K562 (cell line): ENCODE data around the gene GRXCR2. TPM values are rescaled to one million over a fixed set of nuclear protein-coding genes. Genes with fewer than 3 reads are reported as not detected.
A peak's percentile ranks its signal among the peaks of the same experiment; 100 is the strongest.

ENCODE experiments used
- ATAC-seq: fragments of 200-7000 bp; cut with Tn5 transposase; 3 replicates; pipeline ENCODE4 v1.9.1; 2020; ENCODE audit warnings: moderate library complexity
- BruUV-seq: library from RNA; stranded (reverse); fragments of 400-500 nt; replicated peaks from 2 replicates; lab custom pipeline; 2021; lab: Mats Ljungman, UMichigan
- CTCF ChIA-PET: fragments of 300-600 bp; formaldehyde crosslinking; extraction: SDS; loops from one replicate; lab custom pipeline; 2021; ENCODE audit warnings: low intra/inter-chr PET ratio; lab: Yijun Ruan, JAX
- POLR2A ChIA-PET: fragments of 300-600, 350-650 bp; sonication (Branson Sonifier 250); formaldehyde crosslinking; extraction: SDS; loops from one replicate; lab custom pipeline; 2021; ENCODE audit warnings: antibody characterized with exemption, inconsistent platforms; lab: Yijun Ruan, JAX
- DNase-seq, 4 experiments: peaks; one replicate each; pipeline versions ENCODE4 v3.0.0 to v3.0.0-alpha.2; 2011 to 2018; ENCODE audit warnings: low spot score in 3 of 4, mixed read lengths in 3 of 4; ENCODE audit errors: extremely low read depth in 1 of 4
- FAIRE-seq: peaks from 2 replicates; lab custom pipeline; 2011; peaks lifted over from hg19 to GRCh38; lab: Jason Lieb, UNC
- H2AFZ ChIP-seq: 2 replicates; pipeline ENCODE4 v1.6.0; 2011; ENCODE audit warnings: low read depth, low read length, control low read depth, inconsistent platforms
- H3K27ac ChIP-seq: fragments of 200-600 bp; 3 replicates; pipeline ENCODE4 v1.8.0; 2011; ENCODE audit warnings: low read depth, mild to moderate bottlenecking, control low read depth, inconsistent platforms, low read length, moderate library complexity, mixed read lengths; ENCODE audit errors: extremely low read depth
- H3K27me3 ChIP-seq, 2 experiments: fragments of 300-600 bp in 1 of 2; 2 replicates in 1 of 2; 3 replicates in 1 of 2; pipeline versions ENCODE4 v1.6.0 to v1.8.0; 2011; ENCODE audit warnings: inconsistent platforms in 2 of 2, low read length in 2 of 2, mild to moderate bottlenecking in 1 of 2, mixed read lengths in 1 of 2, moderate library complexity in 1 of 2; ENCODE audit not compliant: control insufficient read depth in 2 of 2, insufficient read depth in 2 of 2
- H3K36me3 ChIP-seq: fragments of 300-600 bp; 3 replicates; pipeline ENCODE4 v1.8.0; 2011; ENCODE audit warnings: mild to moderate bottlenecking, low read length, inconsistent platforms; ENCODE audit not compliant: control insufficient read depth, insufficient read depth
- H3K4me1 ChIP-seq, 2 experiments: fragments of 200-600 bp in 1 of 2; replicated peaks in 1 of 2; 2 replicates in 1 of 2; 3 replicates in 1 of 2; pipeline versions ENCODE4 v1.5.1 to v1.8.0; 2011; ENCODE audit warnings: inconsistent platforms in 2 of 2, low read length in 2 of 2, mild to moderate bottlenecking in 1 of 2, mixed read lengths in 1 of 2, moderate library complexity in 1 of 2; ENCODE audit not compliant: control insufficient read depth in 2 of 2, insufficient read depth in 2 of 2
- H3K4me2 ChIP-seq: 2 replicates; pipeline ENCODE4 v1.6.1; 2011; ENCODE audit warnings: low read length, control low read depth, inconsistent platforms, mixed read lengths; ENCODE audit not compliant: insufficient read depth
- H3K4me3 ChIP-seq: fragments of 200-600 bp; sonication (generic), shearing (Covaris generic); 2 replicates; pipeline ENCODE4 v1.5.1; 2016; ENCODE audit warnings: control low read depth, inconsistent platforms
- H3K79me2 ChIP-seq: fragments of 200-600 bp; 3 replicates; pipeline ENCODE4 v1.8.0; 2011; ENCODE audit warnings: low read length, inconsistent platforms; ENCODE audit not compliant: control insufficient read depth, insufficient read depth
- H3K9ac ChIP-seq, 2 experiments: 2 replicates each; pipeline versions ENCODE4 v1.6.0 to v1.6.1; 2011; ENCODE audit warnings: low read depth in 2 of 2, low read length in 2 of 2, control low read depth in 1 of 2, inconsistent platforms in 1 of 2, mild to moderate bottlenecking in 1 of 2, mixed read lengths in 1 of 2; ENCODE audit not compliant: insufficient read depth in 1 of 2
- H3K9me1 ChIP-seq: one replicate; pipeline ENCODE4 v1.6.0; 2011; ENCODE audit warnings: inconsistent platforms, mild to moderate bottlenecking, low read length, moderate library complexity; ENCODE audit not compliant: control insufficient read depth, insufficient read depth
- H3K9me3 ChIP-seq: replicated peaks from 2 replicates; pipeline ENCODE4 v1.5.1; 2011; ENCODE audit warnings: low read depth, low read length, inconsistent platforms; ENCODE audit not compliant: control insufficient read depth, insufficient read depth
- H4K20me1 ChIP-seq: replicated peaks from 2 replicates; pipeline ENCODE4 v1.6.1; 2011; ENCODE audit warnings: low read length, inconsistent platforms, mixed read lengths; ENCODE audit not compliant: control insufficient read depth, insufficient read depth
- CSDE1 ChIP-seq, 2 experiments: fragments of 450-650 bp; IDR thresholded peaks; 2 replicates each; pipeline ENCODE4 v1.6.1; 2016; ENCODE audit warnings: mild to moderate bottlenecking in 1 of 2
- FOXA3 ChIP-seq, 2 experiments: fragments of 450-650 bp in 1 of 2; sonication (generic) in 1 of 2; formaldehyde crosslinking; IDR thresholded peaks in 1 of 2; conservative IDR thresholded peaks in 1 of 2; 2 replicates each; pipeline versions ENCODE4 v1.4.0 to v1.8.0; 2020 to 2022; ENCODE audit warnings: mild to moderate bottlenecking in 2 of 2, missing genetic modification reagents in 1 of 2
- GTF2B ChIP-seq: IDR thresholded peaks from 2 replicates; pipeline ENCODE4 v1.6.1; 2011; ENCODE audit not compliant: insufficient read length; ENCODE audit errors: extremely low read depth
- KLF6 ChIP-seq: fragments of 250-450 bp; sonication (Bioruptor Pico); IDR thresholded peaks from 2 replicates; pipeline ENCODE4 v1.4.0; 2020; ENCODE audit warnings: mild to moderate bottlenecking, moderate library complexity, borderline replicate concordance
- REST ChIP-seq, 2 experiments: fragments of 450-650 bp; formaldehyde crosslinking in 1 of 2; IDR thresholded peaks; 2 replicates each; pipeline versions ENCODE4 v1.4.0 to v1.6.1; 2014 to 2020; ENCODE audit warnings: mild to moderate bottlenecking in 2 of 2, borderline replicate concordance in 1 of 2, low read depth in 1 of 2
- SMAD4 ChIP-seq: fragments of 250-450 bp; sonication (Bioruptor Pico); conservative IDR thresholded peaks from 2 replicates; pipeline ENCODE4 v1.8.0; 2021; ENCODE audit warnings: inconsistent platforms, mild to moderate bottlenecking, moderate library complexity
- SOX6 ChIP-seq: fragments of 450-650 bp; IDR thresholded peaks from 2 replicates; pipeline ENCODE4 v1.6.1; 2014; ENCODE audit warnings: mild to moderate bottlenecking
- TFAP4 ChIP-seq: sonication (generic); formaldehyde crosslinking; IDR thresholded peaks from 2 replicates; pipeline ENCODE4 v1.8.0; 2022; ENCODE audit warnings: missing genetic modification reagents, mild to moderate bottlenecking, moderate library complexity, borderline replicate concordance
- WGBS: fragments of 100-300 bp; shearing (Covaris generic); methylation state at CpG from one replicate; pipeline ENCODE4 v1.1.6; 2016; ENCODE audit warnings: low coverage, mixed read lengths; ENCODE audit not compliant: insufficient coverage; ENCODE audit errors: missing lambda C conversion rate; 5-methylcytosine and 5-hydroxymethylcytosine counted together
- in situ Hi-C: fragments of 300-500 bp; cut with MboI; formaldehyde crosslinking; loops from 4 replicates; pipeline ENCODE4 v1.15.0; 2018; ENCODE audit warnings: inconsistent platforms, mixed read lengths
- intact Hi-C: fragments of 100-400 bp; cut with micrococcal nuclease; formaldehyde crosslinking; loops from 2 replicates; pipeline ENCODE4 v1.14.2; 2022
- polyA plus RNA-seq, 8 experiments: library from polyadenylated mRNA; depleted of rRNA in 4 of 8; stranded (reverse) in 5 of 8; unstranded in 3 of 8; fragments of >200 nt; fragmentation: Nextera tagmentation in 2 of 8; fragmentation: Illumina TruSeq in 1 of 8; extraction: Ambion mirVana in 2 of 8; extraction: Trizol in 1 of 8; gene quantifications; 2 replicates each; pipeline versions ENCODE4 v1.2.1 to v1.2.3, GENCODE V29; 2011 to 2014; ENCODE audit warnings: inconsistent platforms in 1 of 8, missing spikeins in 1 of 8
- total RNA-seq, 7 experiments: library from RNA; depleted of rRNA in 6 of 7; stranded (reverse); fragments of >200 nt in 6 of 7; fragmentation: Illumina TruSeq in 2 of 7; extraction: Trizol in 2 of 7; gene quantifications; 2 replicates each; pipeline versions ENCODE4 v1.2.1 to v1.2.3, GENCODE V29; 2011 to 2021; ENCODE audit warnings: low replicate concordance in 1 of 7

The GRXCR2 gene
- total and polyA plus RNA-seq, 9 of the 15 experiments (the other 6 are each of a cell fraction or from before 2014, with no cell fraction given) = not detected

GRCh38 chr5:145826895-145827674, 45.7 kb downstream of the GRXCR2 start (continued):
- TF ChIP-seq TFAP4 = no peak
- TF ChIP-seq SOX6 = 0 out of 2 replicates have a peak, but pooled peaks have one; percentile 17
- TF ChIP-seq GTF2B = no peak
- no peak for TF ChIP-seq CSDE1 (IDR thresholded peaks at IDR 0.05)
- TF ChIP-seq SMAD4 (CRISPR knock-in tag) = peak; percentile 60
- TF ChIP-seq, all 486 proteins: peak for 26

GRCh38 chr5:145825751-145826180, 47.0 kb downstream of the GRXCR2 start:
- POLR2A ChIA-PET = interaction anchor here (1.4 kb wide), 1 partner anchor 9 kb away, joined by 7 read pairs; the partner anchor contains the start of gene PRELID2
- Histone ChIP-seq H4K20me1 (no peaks in the 10 kb centered on the region), H3K27me3 (no peaks in the 10 kb centered on the region), H3K4me3 (no peak overlapping the region), H3K79me2 (peaks cover 46% of the 10 kb centered on the region), H3K9ac (no peak overlapping the region), H3K4me1 (peaks cover 3 to 21% of the 10 kb centered on the region in 2 experiments; a peak in 3 of 5 replicates), H3K9me1 (no peaks in the 10 kb centered on the region), H3K4me2 (no peak overlapping the region), H3K9me3 (no peaks in the 10 kb centered on the region), H3K36me3 (peaks cover 5% of the 10 kb centered on the region; the same call in 2 of the 3 replicates), H3K27ac (no peak overlapping the region), H2AFZ (no peak overlapping the region)
- 63% methylated on average over 3 of the region's 3 CpGs for WGBS
- DNase-seq = peak; percentile 37 to 69 (median 41)
- ATAC-seq = peak; percentile 75
- peak; percentile 52 for FAIRE-seq
- in situ Hi-C loops (no loop called here), intact Hi-C loops (loop anchor here (1.0 to 5.0 kb wide), 5 partner anchors 37 to 224 kb away; no protein-coding TSS in a partner anchor)
- no TSS peak for BruUV-seq
- CTCF ChIA-PET = interaction anchor here (0.6 to 1.4 kb wide), 4 partner anchors 61 to 305 kb away, joined by 3 to 6 read pairs (median 3); no protein-coding TSS in a partner anchor
- TF ChIP-seq KLF6 (CRISPR knock-in tag) (no peak), FOXA3 (CRISPR knock-in tag; conservative IDR thresholded peaks at IDR 0.05 in 1 of 2, IDR thresholded peaks at IDR 0.05 in 1 of 2) (no peak), REST (IDR thresholded peaks at IDR 0.05; ENCODE audit: borderline replicate concordance) (peak; percentile 45; the same call in 1 of the 2 replicates), REST (CRISPR knock-in tag; IDR thresholded peaks at IDR 0.05; ENCODE audit: low read depth) (no peak)
